ENCODE measurements around the gene FARS2.

GRCh38 chr6:5453546-5453945, 192.2 kb downstream of the FARS2 start:
- TF ChIP-seq CTCF (conservative IDR thresholded peaks at IDR 0.05; ENCODE audit: low read depth, low read length) (no peak), EZH2 (IDR thresholded peaks at IDR 0.05; ENCODE audit: borderline replicate concordance, low read depth, low read length, poor library complexity, severe bottlenecking) (no peak)

Data from A673 (cell line).